Stimulated activated CD8-positive, alpha-beta memory T cell treated with anti-CD3 and anti-CD28 coated beads, Interleukin-12 subunit alpha, Interleukin-12 subunit beta, amount 100 ng/mL, for 24 hours (primary cell): ENCODE results near the gene GAGE10.
"Not testable (repeated sequence)": the region's sequence is repeated elsewhere in the genome, so short reads cannot be mapped to it uniquely, and the experiment has no call there.

Experiments
- DNase-seq: peaks from one replicate; pipeline ENCODE4 v3.0.0-alpha.2; 2020; ENCODE audit errors: extremely low read depth

GAGE10 gene

DNA sequence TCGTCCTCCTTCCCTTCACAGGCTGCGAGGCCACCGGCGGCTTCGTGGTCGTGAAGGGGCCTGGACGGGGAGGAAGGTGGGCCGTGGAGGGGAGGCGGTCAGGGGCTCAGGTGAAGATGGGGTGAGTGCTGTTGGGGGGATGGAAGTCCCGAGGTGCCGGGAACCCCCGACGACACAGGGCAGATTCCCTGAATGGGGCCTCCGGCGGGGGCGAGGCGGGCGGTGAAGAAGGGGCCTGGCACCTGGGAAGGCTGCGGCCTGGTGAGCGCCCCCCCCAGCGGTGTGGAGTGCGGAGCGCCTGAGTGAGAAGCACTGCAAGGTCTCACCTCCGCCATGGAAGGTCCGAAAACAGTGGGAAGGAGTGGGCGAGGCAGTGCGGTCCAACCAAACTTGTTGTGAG is 18.8 kb downstream of the GAGE10 start:
- DNase-seq: not testable (repeated sequence)

- DNase-seq: not testable (repeated sequence)
Measured at GRCh38 chrX:49323735-49324134, 20.3 kb downstream of the GAGE10 start.

- not testable (repeated sequence) for DNase-seq
Measured at GRCh38 chrX:49330421-49330820, 27.0 kb downstream of the GAGE10 start.

DNA sequence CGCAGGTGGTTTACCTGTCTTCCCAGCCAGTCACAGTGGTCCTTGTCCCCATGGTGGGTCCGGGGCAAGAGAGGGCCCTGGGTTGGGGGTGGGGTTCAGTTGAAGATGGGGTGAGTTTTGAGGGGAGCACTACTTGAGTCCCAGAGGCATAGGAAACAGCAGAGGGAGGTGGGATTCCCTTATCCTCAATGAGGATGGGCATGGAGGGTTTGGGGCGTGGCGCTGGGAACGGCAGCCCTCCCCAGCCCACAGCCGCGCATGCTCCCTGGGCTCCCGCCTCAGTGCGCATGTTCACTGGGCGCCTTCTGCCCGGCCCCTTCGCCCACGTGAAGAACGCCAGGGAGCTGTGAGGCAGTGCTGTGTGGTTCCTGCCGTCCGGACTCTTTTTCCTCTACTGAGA is 27.8 kb downstream of the GAGE10 start, which contains the start of gene GAGE13:
TSS of gene GAGE13 (plus strand) at position 301 of the 400 bp plus-strand sequence. CDS start 1,156 bp downstream, outside the sequence.
- not testable (repeated sequence) for DNase-seq

- DNase-seq: not testable (repeated sequence)
Measured at GRCh38 chrX:49331841-49332240, 28.4 kb downstream of the GAGE10 start.

- not testable (repeated sequence) for DNase-seq
Measured at GRCh38 chrX:49341449-49341848, 38.0 kb downstream of the GAGE10 start.

DNA sequence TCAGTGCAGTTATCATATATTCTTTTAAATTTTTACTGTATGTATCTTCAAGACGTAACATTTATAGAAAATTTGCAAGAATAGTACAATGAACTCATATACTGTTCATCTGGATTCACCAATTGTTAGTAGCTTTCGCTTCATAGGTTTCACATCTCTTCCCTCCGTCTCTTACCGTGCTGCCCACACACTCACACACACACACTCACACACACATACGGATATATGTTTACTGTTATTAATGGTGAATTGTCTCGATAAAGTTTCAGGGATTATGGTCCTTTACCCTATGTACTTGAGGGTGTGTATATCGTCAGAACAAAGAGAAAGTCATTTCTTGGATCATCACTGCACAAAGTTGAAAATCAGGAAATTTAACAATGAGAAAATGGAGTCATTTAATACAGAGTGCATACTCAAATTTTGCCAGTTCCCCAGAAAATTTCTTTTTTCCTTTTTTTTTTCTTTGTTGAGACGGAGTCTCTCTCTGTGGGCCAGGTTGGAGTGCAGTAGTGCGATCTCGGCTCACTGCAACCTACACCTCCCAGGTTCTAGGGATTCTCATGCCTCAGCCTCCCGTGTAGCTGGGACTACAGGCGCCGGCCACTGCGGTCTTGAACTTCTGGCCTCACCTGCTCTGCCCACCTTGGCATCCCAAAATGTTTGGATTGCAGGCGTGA is 41.2 kb downstream of the GAGE10 start:
- DNase-seq: not testable (repeated sequence)

DNA sequence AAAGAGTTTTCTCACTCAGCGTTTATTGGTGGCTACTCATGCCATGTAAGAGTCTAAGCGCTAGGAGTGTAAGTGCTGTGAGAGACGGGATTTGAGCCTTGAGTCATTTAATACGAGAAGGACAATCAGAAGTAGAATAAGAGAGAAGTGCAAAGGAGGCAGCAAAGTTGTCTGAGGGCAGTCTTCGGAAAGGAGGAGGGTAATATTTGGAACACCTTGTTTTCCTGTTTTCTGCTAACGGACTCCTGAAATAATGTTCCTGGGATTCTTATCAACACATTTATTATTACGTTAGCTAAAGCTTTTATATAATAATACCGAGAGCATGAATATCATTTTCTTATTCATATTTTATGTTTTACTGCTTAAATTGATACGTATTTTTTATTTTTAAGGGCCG is 42.0 kb downstream of the GAGE10 start:
- not testable (repeated sequence) for DNase-seq

GRCh38 chrX:49346150-49346549 is 42.7 kb downstream of the GAGE10 start:
- not testable (repeated sequence) for DNase-seq
